22Rv1 (cell line): Measurements from ENCODE around the gene RPTOR.
"Not testable (repeated sequence)": the region's sequence is repeated elsewhere in the genome, so short reads cannot be mapped to it uniquely, and the experiment has no call there.

Experiments
- H3K27ac ChIP-seq: fragments of 450-650 bp; 2 replicates; pipeline ENCODE4 v1.5.1; 2017
- ZFX ChIP-seq: fragments of 450-650 bp; IDR thresholded peaks from 2 replicates; pipeline ENCODE4 v1.6.1; 2017; ENCODE audit warnings: antibody characterized with exemption, borderline replicate concordance
- TF ChIP-seq, protein P1 (sequence below): fragments of 450-650 bp; IDR thresholded peaks from 2 replicates; pipeline ENCODE4 v1.5.1; 2017; ENCODE audit warnings: mild to moderate bottlenecking

The RPTOR gene

DNA sequence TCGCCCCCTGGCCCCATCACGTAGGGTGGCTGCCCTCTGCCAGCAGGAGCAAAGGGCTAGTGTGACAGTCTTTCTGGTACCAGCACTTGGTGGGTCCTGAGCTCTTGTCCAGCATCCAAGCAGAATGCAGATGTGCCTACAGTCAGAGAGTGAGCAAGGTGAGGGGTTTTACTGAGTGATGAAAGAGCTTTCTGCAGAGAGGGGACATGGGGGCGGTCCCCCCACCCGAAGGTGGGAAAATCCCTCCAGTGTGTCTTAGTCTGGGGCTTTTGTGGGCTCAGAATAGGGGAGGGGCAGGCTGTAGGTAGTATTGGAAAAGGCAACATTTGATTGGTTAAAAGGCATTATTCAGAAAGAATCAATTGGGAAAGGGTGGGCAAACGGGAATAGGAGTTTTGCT lies 152.3 kb downstream of the RPTOR start:
- no peak for TF ChIP-seq ZFX
- TF ChIP-seq, protein P1, sequence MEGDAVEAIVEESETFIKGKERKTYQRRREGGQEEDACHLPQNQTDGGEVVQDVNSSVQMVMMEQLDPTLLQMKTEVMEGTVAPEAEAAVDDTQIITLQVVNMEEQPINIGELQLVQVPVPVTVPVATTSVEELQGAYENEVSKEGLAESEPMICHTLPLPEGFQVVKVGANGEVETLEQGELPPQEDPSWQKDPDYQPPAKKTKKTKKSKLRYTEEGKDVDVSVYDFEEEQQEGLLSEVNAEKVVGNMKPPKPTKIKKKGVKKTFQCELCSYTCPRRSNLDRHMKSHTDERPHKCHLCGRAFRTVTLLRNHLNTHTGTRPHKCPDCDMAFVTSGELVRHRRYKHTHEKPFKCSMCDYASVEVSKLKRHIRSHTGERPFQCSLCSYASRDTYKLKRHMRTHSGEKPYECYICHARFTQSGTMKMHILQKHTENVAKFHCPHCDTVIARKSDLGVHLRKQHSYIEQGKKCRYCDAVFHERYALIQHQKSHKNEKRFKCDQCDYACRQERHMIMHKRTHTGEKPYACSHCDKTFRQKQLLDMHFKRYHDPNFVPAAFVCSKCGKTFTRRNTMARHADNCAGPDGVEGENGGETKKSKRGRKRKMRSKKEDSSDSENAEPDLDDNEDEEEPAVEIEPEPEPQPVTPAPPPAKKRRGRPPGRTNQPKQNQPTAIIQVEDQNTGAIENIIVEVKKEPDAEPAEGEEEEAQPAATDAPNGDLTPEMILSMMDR, result no peak
- H3K27ac ChIP-seq, result no peak overlapping the region

DNA sequence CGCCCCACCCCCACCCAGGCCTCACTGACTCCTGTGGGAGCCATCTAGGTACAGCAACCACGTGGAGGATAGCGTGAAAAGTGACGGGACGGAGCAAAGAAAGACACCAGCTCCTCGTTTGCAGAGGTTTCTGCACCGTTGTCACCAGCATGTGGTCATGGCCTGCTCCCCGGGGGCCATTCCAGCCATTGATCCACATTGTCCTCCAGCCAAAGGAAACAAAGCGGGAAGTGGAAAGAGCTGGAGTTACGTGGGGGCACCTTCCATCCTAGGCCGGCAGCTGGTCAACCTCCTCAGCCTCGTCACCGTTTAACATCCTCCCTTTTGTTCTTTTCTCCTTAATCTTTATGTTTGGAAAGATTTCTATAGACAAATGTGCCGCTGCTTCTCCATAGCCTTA lies 153.7 kb downstream of the RPTOR start:
- TF ChIP-seq ZFX, result no peak
- TF ChIP-seq, protein P1, result no peak
- H3K27ac ChIP-seq, result no peak overlapping the region

GRCh38 chr17:80699205-80699604 lies 154.6 kb downstream of the RPTOR start:
- not testable (repeated sequence) for H3K27ac ChIP-seq

DNA sequence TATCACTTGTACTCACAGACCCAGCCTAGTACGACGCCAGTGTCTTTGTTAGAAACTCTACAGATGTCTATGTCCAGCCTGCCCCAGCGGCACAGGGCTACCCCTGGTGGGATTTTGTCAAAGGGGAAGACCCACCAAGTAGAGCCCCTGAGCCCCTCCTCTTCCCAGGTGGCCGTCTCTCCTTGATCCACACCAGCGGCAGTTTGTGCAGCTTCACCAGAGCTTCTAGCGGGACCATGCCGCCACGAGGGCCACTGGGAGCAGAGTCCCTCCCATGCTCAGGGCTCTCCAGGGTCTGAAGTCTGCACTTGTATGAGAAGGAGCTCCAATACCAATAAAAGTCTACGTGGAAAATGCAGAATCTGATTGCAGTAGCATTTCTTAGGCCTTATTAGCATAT lies 157.1 kb downstream of the RPTOR start:
- no peak overlapping the region for H3K27ac ChIP-seq
- TF ChIP-seq, protein P1, result no peak
- no peak for TF ChIP-seq ZFX

- TF ChIP-seq, protein P1, result no peak
- no peak for TF ChIP-seq ZFX
- H3K27ac ChIP-seq, result no peak overlapping the region
These were observed 157.9 kb downstream of the RPTOR start for GRCh38 chr17:80702315-80703141.

DNA sequence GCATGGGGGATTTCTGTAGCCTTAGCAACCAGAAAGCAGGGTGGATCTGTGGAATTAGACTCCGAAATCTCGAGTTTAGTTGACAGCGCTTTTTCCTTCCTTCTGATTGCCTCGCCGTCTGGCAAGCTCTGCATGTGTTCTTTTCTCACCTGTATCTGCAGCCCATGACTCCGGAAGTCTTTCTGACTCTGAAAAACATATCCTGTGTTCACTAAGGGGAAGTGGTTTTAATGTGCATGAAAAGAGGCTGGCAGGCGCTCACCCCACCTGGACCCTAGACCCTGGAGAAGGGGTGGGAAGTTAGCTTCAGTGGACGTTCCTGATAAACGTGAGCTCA lies 158.5 kb downstream of the RPTOR start:
- TF ChIP-seq, protein P1, result no peak
- TF ChIP-seq ZFX, result no peak

DNA sequence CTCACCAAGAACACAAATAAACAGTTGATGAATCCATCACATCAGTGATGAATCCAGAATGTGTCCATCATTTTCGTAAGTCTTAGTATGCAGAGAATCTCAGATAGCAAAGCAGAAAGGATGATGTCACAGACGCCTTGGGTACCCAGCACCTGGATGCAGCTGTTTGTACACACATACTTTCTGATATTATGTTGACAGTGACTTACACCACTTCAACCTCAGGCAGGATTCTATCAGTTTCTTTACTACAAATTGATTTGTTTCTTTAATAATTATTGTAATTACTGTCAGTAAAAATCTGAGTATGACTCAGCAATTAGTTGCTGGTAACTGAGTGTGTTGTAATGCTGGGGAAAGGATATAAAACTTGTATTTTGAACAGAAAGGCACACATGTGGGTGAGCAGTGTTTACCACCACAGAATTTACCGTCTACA lies 159.8 kb downstream of the RPTOR start:
- H3K27ac ChIP-seq, result no peak overlapping the region
- TF ChIP-seq ZFX, result no peak
- TF ChIP-seq, protein P1, result no peak

More for the DNA sequence above, 158.5 kb downstream of the RPTOR start:
- no peak overlapping the region for H3K27ac ChIP-seq

DNA sequence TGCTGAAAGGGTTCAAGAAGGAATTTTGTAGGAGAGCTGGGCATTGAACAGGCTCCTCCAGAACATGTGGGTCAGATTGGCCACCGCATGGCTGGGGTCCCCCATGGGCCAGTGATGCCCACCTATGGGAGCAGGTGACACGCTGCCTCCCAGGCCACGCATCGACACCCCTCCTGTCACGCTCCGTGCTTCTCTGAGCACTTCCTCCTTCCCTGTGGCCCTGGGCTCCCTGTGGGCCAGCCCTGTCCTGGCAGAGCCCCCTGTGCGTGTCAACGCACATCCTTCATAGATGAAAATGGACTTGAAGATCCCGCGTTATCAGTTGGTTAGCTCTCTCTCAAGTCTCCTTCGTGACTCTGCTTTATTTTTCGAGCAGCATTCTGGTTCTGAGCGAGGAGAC lies 160.3 kb downstream of the RPTOR start:
- TF ChIP-seq, protein P1, result no peak
- TF ChIP-seq ZFX, result no peak
- no peak overlapping the region for H3K27ac ChIP-seq
